Panc1 (cell line): ENCODE results near the gene RSPO4.

Source experiments
- CTCF ChIP-seq: fragments of 450-650 bp; IDR thresholded peaks from 2 replicates; pipeline ENCODE4 v1.5.1; 2017; ENCODE audit warnings: mild to moderate bottlenecking
- POLR2AphosphoS5 ChIP-seq: IDR thresholded peaks from 2 replicates; pipeline ENCODE4 v1.6.1; 2012; ENCODE audit warnings: mild to moderate bottlenecking, low read depth, low read length, moderate library complexity
- SIN3A ChIP-seq: IDR thresholded peaks from 2 replicates; pipeline ENCODE4 v1.6.1; 2012; ENCODE audit warnings: low read depth, mild to moderate bottlenecking, low read length, moderate library complexity, borderline replicate concordance; ENCODE audit not compliant: insufficient read depth
- TCF7L2 ChIP-seq: IDR thresholded peaks from 2 replicates; pipeline ENCODE4 v1.6.1; 2011; ENCODE audit warnings: mild to moderate bottlenecking, low read depth, low read length, inconsistent platforms
- TF ChIP-seq, protein P1 (sequence below), 2 experiments: IDR thresholded peaks; 2 replicates each; pipeline ENCODE4 v1.6.1; 2011 to 2012; ENCODE audit warnings: low read depth in 2 of 2, control low read depth in 1 of 2, low read length in 1 of 2, mild to moderate bottlenecking in 1 of 2, moderate library complexity in 1 of 2; ENCODE audit not compliant: insufficient read depth in 1 of 2

- no peak for TF ChIP-seq CTCF
- no peak for TF ChIP-seq POLR2AphosphoS5
- TF ChIP-seq SIN3A, result no peak
- TF ChIP-seq, protein P1, sequence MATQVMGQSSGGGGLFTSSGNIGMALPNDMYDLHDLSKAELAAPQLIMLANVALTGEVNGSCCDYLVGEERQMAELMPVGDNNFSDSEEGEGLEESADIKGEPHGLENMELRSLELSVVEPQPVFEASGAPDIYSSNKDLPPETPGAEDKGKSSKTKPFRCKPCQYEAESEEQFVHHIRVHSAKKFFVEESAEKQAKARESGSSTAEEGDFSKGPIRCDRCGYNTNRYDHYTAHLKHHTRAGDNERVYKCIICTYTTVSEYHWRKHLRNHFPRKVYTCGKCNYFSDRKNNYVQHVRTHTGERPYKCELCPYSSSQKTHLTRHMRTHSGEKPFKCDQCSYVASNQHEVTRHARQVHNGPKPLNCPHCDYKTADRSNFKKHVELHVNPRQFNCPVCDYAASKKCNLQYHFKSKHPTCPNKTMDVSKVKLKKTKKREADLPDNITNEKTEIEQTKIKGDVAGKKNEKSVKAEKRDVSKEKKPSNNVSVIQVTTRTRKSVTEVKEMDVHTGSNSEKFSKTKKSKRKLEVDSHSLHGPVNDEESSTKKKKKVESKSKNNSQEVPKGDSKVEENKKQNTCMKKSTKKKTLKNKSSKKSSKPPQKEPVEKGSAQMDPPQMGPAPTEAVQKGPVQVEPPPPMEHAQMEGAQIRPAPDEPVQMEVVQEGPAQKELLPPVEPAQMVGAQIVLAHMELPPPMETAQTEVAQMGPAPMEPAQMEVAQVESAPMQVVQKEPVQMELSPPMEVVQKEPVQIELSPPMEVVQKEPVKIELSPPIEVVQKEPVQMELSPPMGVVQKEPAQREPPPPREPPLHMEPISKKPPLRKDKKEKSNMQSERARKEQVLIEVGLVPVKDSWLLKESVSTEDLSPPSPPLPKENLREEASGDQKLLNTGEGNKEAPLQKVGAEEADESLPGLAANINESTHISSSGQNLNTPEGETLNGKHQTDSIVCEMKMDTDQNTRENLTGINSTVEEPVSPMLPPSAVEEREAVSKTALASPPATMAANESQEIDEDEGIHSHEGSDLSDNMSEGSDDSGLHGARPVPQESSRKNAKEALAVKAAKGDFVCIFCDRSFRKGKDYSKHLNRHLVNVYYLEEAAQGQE (IDR thresholded peaks at IDR 0.05; ENCODE audit: insufficient read depth in 1 of 2, low read depth in 2 of 2, low read length in 1 of 2), result no peak
- no peak for TF ChIP-seq TCF7L2
Measured at GRCh38 chr20:944148-944547, 58.0 kb downstream of the RSPO4 start.
